SK-N-MC (cell line): ENCODE data around the gene RCAN2.

ENCODE experiments used
- EZH2 ChIP-seq: fragments of 200-600 bp; sonication (generic); IDR thresholded peaks from one replicate; pipeline ENCODE4 v1.6.1; 2017; ENCODE audit warnings: antibody characterized with exemption
- POLR2AphosphoS5 ChIP-seq: IDR thresholded peaks from 2 replicates; pipeline ENCODE4 v1.6.1; 2012; ENCODE audit warnings: mild to moderate bottlenecking, low read depth, low read length, borderline replicate concordance

DNA sequence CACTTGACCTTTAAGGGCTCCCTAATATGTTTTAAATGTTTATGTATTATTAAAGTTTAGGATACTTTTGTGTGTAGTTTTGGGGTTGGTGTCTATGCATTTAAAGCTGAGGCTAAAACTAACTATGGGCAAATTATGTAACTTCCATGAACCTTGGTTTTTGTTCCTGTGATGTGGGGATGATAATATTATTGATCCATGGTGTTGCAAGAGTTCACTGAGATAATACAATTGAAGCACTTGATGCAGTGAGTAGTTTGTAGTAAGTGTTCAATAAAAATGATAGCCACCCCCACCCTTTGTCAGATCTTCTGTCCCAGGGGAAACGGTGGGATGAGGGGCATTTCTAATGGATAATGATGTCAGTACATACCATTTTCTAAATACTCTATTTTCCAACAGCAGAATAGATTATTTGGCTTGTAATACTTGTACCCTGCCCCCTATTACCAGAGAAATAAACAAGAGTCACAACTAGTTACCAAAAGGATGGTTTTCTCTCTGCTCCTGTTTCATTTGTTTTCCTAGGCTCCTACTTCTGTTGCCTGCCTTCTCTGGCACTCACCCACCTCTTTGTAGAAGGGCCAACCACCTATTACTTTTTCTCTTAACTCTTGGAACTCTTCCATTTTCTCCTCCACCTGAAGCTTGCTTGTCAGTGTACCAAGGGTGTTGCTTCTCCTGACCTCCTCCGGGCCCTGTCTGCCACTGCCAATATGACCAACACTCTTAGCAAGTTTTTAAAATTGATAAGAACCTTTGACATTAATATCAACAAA, 97.9 kb downstream of the RCAN2 start:
- TF ChIP-seq EZH2 (no peak), POLR2AphosphoS5 (no peak)
